Vagina (tissue), 2 donors: Measurements from ENCODE around the gene ZNF777. TPM values are rescaled to one million over a fixed set of nuclear protein-coding genes. Genes with fewer than 3 reads are reported as not detected.

ENCODE experiments used
- DNase-seq, 2 donors: peaks; one replicate each; pipeline ENCODE4 v3.0.0-alpha.2; 2017; ENCODE audit errors: extremely low spot score in 2 of 2
- H3K27ac ChIP-seq: fragments of 200-600 bp; sonication (generic); one replicate; pipeline ENCODE4 v1.5.1; 2019
- H3K27me3 ChIP-seq: fragments of 200-600 bp; sonication (generic); one replicate; pipeline ENCODE4 v1.5.1; 2019
- H3K36me3 ChIP-seq, 2 donors: fragments of 200-600 bp; sonication (generic); one replicate each; pipeline ENCODE4 v1.5.1; 2017 to 2019
- H3K4me1 ChIP-seq: fragments of 200-600 bp; sonication (generic); one replicate; pipeline ENCODE4 v1.5.1; 2019
- H3K4me3 ChIP-seq, 2 donors: fragments of 200-600 bp; sonication (generic); 1 replicate in 1 of 2; 2 replicates in 1 of 2; pipeline ENCODE4 v1.5.1; 2016 to 2019
- H3K9me3 ChIP-seq: fragments of 200-600 bp; sonication (generic); one replicate; pipeline ENCODE4 v1.5.1; 2019
- POLR2AphosphoS5 ChIP-seq, 2 donors: sonication (generic); formaldehyde crosslinking; IDR thresholded peaks; one replicate each; pipeline ENCODE4 v1.9.0; 2017; ENCODE audit warnings: antibody characterized with exemption in 2 of 2, mild to moderate bottlenecking in 2 of 2, low read depth in 1 of 2; ENCODE audit not compliant: insufficient read depth in 1 of 2
- intact Hi-C: fragments of 100-400 bp; cut with DNase I; formaldehyde crosslinking; loops from one replicate; pipeline ENCODE4 v1.15.1; 2023
- total RNA-seq: library from RNA; depleted of rRNA; stranded (reverse); fragments of >200 nt; gene quantifications from one replicate; pipeline ENCODE4 v1.2.3, GENCODE V29; 2016
- TF ChIP-seq, protein P1 (sequence below), 3 experiments: fragments of 450-650 bp in 2 of 3; fragments of 200-600 bp in 1 of 3; sonication (generic) in 1 of 3; IDR thresholded peaks; one replicate each; pipeline ENCODE4 v1.5.1; 2017 to 2019; ENCODE audit warnings: antibody characterized with exemption in 3 of 3, mild to moderate bottlenecking in 2 of 3, moderate library complexity in 2 of 3

ZNF777 gene
- total RNA-seq, 1 donor from 2014 or later, result 13.5 TPM

- H3K4me3 ChIP-seq, result no peak overlapping the region
- H3K36me3 ChIP-seq, result no peaks in the 10 kb centered on the region
- H3K27me3 ChIP-seq, result no peaks in the 10 kb centered on the region
- no peak overlapping the region for H3K27ac ChIP-seq
- intact Hi-C loops, result no loop called here
- TF ChIP-seq, protein P1, sequence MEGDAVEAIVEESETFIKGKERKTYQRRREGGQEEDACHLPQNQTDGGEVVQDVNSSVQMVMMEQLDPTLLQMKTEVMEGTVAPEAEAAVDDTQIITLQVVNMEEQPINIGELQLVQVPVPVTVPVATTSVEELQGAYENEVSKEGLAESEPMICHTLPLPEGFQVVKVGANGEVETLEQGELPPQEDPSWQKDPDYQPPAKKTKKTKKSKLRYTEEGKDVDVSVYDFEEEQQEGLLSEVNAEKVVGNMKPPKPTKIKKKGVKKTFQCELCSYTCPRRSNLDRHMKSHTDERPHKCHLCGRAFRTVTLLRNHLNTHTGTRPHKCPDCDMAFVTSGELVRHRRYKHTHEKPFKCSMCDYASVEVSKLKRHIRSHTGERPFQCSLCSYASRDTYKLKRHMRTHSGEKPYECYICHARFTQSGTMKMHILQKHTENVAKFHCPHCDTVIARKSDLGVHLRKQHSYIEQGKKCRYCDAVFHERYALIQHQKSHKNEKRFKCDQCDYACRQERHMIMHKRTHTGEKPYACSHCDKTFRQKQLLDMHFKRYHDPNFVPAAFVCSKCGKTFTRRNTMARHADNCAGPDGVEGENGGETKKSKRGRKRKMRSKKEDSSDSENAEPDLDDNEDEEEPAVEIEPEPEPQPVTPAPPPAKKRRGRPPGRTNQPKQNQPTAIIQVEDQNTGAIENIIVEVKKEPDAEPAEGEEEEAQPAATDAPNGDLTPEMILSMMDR (IDR thresholded peaks at IDR 0.05), result no peak
- TF ChIP-seq POLR2AphosphoS5 (IDR thresholded peaks at IDR 0.05; ENCODE audit: insufficient read depth in 1 of 2, low read depth in 1 of 2), result no peak
- DNase-seq, result no peak
- no peaks in the 10 kb centered on the region for H3K4me1 ChIP-seq
- H3K9me3 ChIP-seq, result no peaks in the 10 kb centered on the region
These were observed 75.5 kb downstream of the ZNF777 start for GRCh38 chr7:149385195-149385950.

Other genes with a start within 250 kb of the ZNF777 start
- gene ZNF212, start 221.4 kb downstream of the ZNF777 start, total RNA-seq, result 8.8 TPM
- 13.8 TPM for gene ZNF783, start 198.9 kb downstream of the ZNF777 start, total RNA-seq
- gene ZNF746, start 36.7 kb upstream of the ZNF777 start, total RNA-seq, result 29.0 TPM